ENCODE results near the gene B3GAT1. TPM values are rescaled to one million over a fixed set of nuclear protein-coding genes. Genes with fewer than 3 reads are reported as not detected.

Gene B3GAT1
- total RNA-seq, 2 donors from 2014 or later: 20.6 to 29.5 TPM

DNA sequence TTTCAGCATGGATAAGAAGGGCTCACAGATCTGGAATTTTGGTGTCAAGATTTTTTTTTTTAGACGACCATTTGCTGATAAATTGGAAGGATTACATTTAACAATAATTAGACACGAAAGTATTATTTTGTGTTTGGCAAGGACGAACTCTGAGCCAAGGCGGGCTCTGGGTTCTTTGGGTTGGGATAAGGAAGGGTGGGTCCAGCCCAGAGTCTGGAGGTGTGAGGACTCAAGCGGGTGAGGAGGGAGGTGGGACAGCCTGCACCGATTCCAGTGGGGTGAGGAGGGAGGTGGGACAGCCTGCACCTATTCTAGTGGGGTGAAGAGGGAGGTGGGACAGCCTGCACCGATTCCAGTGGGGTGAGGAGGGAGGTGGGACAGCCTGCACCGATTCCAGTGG lies 4.1 kb downstream of the B3GAT1 start:
- H3K27me3 ChIP-seq (ENCODE audit: control insufficient read depth, insufficient read depth, low read length, poor library complexity, severe bottlenecking): peaks cover 21% of the 10 kb centered on the region
- Mint-ChIP-seq H3K36me3 (ENCODE audit: low read depth) (no peaks in the 10 kb centered on the region), H3K9me3 (no peaks in the 10 kb centered on the region), H3K4me1 (peaks cover 14% of the 10 kb centered on the region), H3K27ac (no peak overlapping the region), H3K27me3 (ENCODE audit: insufficient read depth) (peaks cover 34% of the 10 kb centered on the region), H3K4me3 (no peak overlapping the region)
- no peak overlapping the region for H3K4me3 ChIP-seq (ENCODE audit: low read length)
- DNase-seq: no peak
- H3K9ac ChIP-seq (ENCODE audit: extremely low read depth, low read length, poor library complexity, severe bottlenecking): no peak overlapping the region
- no peaks in the 10 kb centered on the region for H3K4me1 ChIP-seq (ENCODE audit: control insufficient read depth, insufficient read depth, low read length)
- no peaks in the 10 kb centered on the region for H3K9me3 ChIP-seq (ENCODE audit: control insufficient read depth, low read length)
- 93% methylated on average over 5 of the region's 8 CpGs; no CpG with 5 or more reads in 1 of the 2 experiments for WGBS, 2 experiments (ENCODE audit: insufficient coverage in 1 of 2, insufficient read length in 1 of 2)
- TF ChIP-seq, protein P1, sequence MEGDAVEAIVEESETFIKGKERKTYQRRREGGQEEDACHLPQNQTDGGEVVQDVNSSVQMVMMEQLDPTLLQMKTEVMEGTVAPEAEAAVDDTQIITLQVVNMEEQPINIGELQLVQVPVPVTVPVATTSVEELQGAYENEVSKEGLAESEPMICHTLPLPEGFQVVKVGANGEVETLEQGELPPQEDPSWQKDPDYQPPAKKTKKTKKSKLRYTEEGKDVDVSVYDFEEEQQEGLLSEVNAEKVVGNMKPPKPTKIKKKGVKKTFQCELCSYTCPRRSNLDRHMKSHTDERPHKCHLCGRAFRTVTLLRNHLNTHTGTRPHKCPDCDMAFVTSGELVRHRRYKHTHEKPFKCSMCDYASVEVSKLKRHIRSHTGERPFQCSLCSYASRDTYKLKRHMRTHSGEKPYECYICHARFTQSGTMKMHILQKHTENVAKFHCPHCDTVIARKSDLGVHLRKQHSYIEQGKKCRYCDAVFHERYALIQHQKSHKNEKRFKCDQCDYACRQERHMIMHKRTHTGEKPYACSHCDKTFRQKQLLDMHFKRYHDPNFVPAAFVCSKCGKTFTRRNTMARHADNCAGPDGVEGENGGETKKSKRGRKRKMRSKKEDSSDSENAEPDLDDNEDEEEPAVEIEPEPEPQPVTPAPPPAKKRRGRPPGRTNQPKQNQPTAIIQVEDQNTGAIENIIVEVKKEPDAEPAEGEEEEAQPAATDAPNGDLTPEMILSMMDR (conservative IDR thresholded peaks at IDR 0.05): no peak
- no peaks in the 10 kb centered on the region for H3K36me3 ChIP-seq (ENCODE audit: control insufficient read depth, insufficient read depth, low read length)
- H3K27ac ChIP-seq (ENCODE audit: low read depth, low read length): no peak overlapping the region

DNA sequence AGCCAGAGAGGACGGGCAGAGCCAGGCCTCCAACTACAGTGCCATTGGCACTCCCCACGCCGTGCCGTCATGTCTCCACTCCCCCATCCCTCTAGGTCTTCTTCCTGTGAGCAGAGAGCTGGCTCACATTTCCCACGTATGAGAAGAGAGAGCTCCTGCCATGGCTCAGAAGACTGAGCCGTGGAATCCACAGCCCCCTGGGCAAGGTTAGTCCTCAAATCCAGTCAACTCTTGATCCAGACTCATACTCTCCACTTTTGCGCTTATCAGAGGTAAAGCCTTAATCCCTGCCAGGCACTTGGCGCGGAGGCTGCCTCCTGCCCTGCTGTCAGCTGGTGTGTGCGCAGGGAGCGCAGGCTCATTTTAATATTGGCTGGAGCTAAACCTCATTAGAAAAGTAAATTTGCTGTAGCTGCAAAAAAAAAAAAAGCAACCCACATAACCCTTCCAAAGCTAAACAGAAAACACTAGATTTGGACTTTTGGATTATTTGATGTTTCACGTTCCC lies 4.7 kb downstream of the B3GAT1 start:
- TF ChIP-seq, protein P1 (conservative IDR thresholded peaks at IDR 0.05): no peak
- no peaks in the 10 kb centered on the region for H3K9me3 Mint-ChIP-seq
- H3K36me3 Mint-ChIP-seq (ENCODE audit: low read depth): no peaks in the 10 kb centered on the region
- H3K27ac Mint-ChIP-seq: no peak overlapping the region
- peaks cover 32% of the 10 kb centered on the region for H3K27me3 Mint-ChIP-seq (ENCODE audit: insufficient read depth)
- DNase-seq: no peak
- Histone ChIP-seq H3K27ac (ENCODE audit: low read depth, low read length) (no peak overlapping the region), H3K9me3 (ENCODE audit: control insufficient read depth, low read length) (no peaks in the 10 kb centered on the region), H3K36me3 (ENCODE audit: control insufficient read depth, insufficient read depth, low read length) (no peaks in the 10 kb centered on the region), H3K4me3 (ENCODE audit: low read length) (no peak overlapping the region), H3K27me3 (ENCODE audit: control insufficient read depth, insufficient read depth, low read length, poor library complexity, severe bottlenecking) (peaks cover 15% of the 10 kb centered on the region), H3K9ac (ENCODE audit: extremely low read depth, low read length, poor library complexity, severe bottlenecking) (no peak overlapping the region), H3K4me1 (ENCODE audit: control insufficient read depth, insufficient read depth, low read length) (no peaks in the 10 kb centered on the region)
- 86 to 90% methylated on average over 8 to 12 of the region's 12 CpGs for WGBS, 2 experiments (ENCODE audit: insufficient coverage in 1 of 2, insufficient read length in 1 of 2)
- peaks cover 13% of the 10 kb centered on the region for H3K4me1 Mint-ChIP-seq
- no peak overlapping the region for H3K4me3 Mint-ChIP-seq

DNA sequence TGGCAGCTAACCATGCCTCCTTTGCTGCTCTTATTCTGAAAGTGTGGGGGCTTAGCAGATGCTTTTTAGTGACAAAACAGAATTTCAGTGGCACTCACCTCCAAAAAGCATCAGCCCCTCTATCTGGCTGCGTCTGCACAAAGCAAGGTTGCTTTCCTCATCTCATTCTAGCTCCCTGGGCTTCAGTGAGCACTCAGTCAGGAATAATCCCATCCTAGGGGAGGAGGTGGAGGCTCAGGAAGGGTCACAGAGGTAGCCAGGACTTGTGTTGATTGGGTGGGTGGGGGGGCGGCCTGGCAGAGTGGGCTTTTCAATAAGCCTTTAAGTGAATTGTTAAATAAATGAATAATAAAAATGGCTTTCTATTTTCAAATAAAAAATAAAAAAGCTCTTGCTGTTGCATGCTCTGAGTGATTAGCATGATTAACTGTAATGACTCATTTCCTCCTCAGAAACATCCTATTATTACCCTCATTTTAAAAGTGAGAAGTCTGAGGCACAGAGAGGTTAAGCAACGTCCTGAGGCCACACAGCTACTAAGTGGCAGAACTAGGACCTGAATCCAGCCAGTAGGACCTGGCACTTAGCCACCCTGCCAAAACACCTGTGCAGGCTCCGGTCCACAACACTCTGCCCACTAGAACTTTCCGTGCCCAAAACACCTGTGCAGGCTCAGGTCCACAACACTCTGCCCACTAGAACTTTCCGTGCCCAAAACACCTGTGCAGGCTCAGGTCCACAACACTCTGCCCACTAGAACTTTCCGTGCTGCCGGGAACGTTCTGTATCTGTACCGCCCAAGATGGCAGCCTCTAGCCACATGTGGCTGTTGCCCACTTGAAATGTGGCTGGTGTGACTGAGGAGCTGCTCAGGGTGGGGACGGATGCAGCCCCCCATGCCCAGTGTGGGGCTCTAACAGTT lies 5.5 kb downstream of the B3GAT1 start:
- TF ChIP-seq, protein P1 (conservative IDR thresholded peaks at IDR 0.05): no peak
- DNase-seq: no peak

More for the DNA sequence above, 5.5 kb downstream of the B3GAT1 start:
- Mint-ChIP-seq H3K27me3 (ENCODE audit: insufficient read depth) (peaks cover 32% of the 10 kb centered on the region), H3K4me1 (peaks cover 13% of the 10 kb centered on the region), H3K4me3 (no peak overlapping the region), H3K27ac (no peak overlapping the region), H3K9me3 (no peaks in the 10 kb centered on the region), H3K36me3 (ENCODE audit: low read depth) (no peaks in the 10 kb centered on the region)
- Histone ChIP-seq H3K27ac (ENCODE audit: low read depth, low read length) (no peak overlapping the region), H3K27me3 (ENCODE audit: control insufficient read depth, insufficient read depth, low read length, poor library complexity, severe bottlenecking) (peaks cover 15% of the 10 kb centered on the region), H3K4me3 (ENCODE audit: low read length) (no peak overlapping the region), H3K9me3 (ENCODE audit: control insufficient read depth, low read length) (no peaks in the 10 kb centered on the region), H3K4me1 (ENCODE audit: control insufficient read depth, insufficient read depth, low read length) (no peaks in the 10 kb centered on the region), H3K9ac (ENCODE audit: extremely low read depth, low read length, poor library complexity, severe bottlenecking) (no peak overlapping the region), H3K36me3 (ENCODE audit: control insufficient read depth, insufficient read depth, low read length) (no peaks in the 10 kb centered on the region)
- WGBS, 2 experiments (ENCODE audit: insufficient coverage in 1 of 2, insufficient read length in 1 of 2): 90 to 100% methylated on average over 6 to 10 of the region's 11 CpGs

Data from endodermal cell (in vitro differentiated cells).